ENCODE results near the gene TRAPPC12. TPM values are rescaled to one million over a fixed set of nuclear protein-coding genes. Genes with fewer than 3 reads are reported as not detected.
A peak's percentile ranks its signal among the peaks of the same experiment; 100 is the strongest.

Gene TRAPPC12
- total RNA-seq, 1 experiment from 2014 or later = 86.2 TPM

DNA sequence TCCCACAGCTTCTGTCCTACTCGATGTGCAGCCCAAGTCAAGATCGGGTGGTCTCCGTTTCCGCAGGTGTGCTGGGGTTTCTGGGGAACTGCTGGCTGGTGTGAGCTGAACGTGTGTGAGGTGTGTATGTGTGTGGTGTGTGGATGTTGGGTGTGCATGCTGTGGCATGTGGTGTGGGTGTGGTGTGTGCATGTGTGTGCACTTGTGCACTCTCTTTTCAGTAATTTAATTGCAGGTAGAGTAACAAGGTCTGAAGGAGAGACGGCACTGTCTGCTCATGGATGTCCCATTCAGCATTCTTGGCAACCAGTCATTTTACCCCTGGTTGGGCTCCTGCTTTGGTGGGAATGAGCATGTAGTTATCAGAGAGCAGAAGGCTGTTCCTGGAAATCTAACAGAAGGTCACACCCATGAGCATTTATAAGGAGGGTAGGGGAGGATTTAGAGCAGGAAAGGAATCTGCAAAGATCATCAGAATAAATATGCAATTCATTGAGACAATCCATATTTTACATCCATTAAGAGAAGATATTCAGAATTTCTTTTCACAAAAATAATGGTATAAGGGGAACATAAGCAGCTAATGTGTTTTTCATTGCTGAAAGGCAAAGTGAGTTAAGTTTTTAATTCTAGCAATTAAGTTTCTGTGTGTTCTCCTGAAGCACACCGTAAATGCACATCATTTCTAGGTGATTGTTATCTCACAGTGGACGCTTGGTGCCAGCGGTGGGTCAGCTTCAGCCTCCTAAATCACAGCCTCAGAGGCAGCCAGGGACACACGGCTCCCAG, 79.1 kb downstream of the TRAPPC12 start:
- Histone ChIP-seq H3K79me2 (ENCODE audit: low read length) (no peaks in the 10 kb centered on the region), H4K20me1 (ENCODE audit: low read length) (no peaks in the 10 kb centered on the region), H3F3A (ENCODE audit: low read length, unreplicated experiment) (no peaks in the 10 kb centered on the region), H3K27me3 (ENCODE audit: low read length) (no peaks in the 10 kb centered on the region), H3K9me3 (ENCODE audit: low read length) (no peaks in the 10 kb centered on the region), H3K36me3 (ENCODE audit: low read depth, low read length) (peaks cover 16% of the 10 kb centered on the region), H3K4me3 (ENCODE audit: low read length) (no peak overlapping the region), H3K9ac (ENCODE audit: low read length) (no peak overlapping the region), H2AFZ (ENCODE audit: low read length) (no peak overlapping the region), H3K9me2 (replicated peaks; ENCODE audit: low read length) (no peaks in the 10 kb centered on the region), H3K4me1 (ENCODE audit: insufficient read depth, low read length) (no peaks in the 10 kb centered on the region), H3K27ac (ENCODE audit: low read length) (no peak overlapping the region), H3K4me2 (ENCODE audit: low read length) (no peak overlapping the region)
- no TSS peak for BruUV-seq (replicated peaks)
- CTCF ChIA-PET = no interaction called here
- intact Hi-C loops (cut with micrococcal nuclease) = no loop called here
- ATAC-seq (no peak), DNase-seq (no peak)
- POLR2A ChIA-PET (ENCODE audit: unreplicated experiment) = no interaction called here
- no peak for TF ChIP-seq EZH2 (IDR thresholded peaks at IDR 0.05; ENCODE audit: low read length, unreplicated experiment)
- no peak for TF ChIP-seq EZH2phosphoT487 (IDR thresholded peaks at IDR 0.05; ENCODE audit: borderline replicate concordance, low read length)
- TF ChIP-seq, protein P1, sequence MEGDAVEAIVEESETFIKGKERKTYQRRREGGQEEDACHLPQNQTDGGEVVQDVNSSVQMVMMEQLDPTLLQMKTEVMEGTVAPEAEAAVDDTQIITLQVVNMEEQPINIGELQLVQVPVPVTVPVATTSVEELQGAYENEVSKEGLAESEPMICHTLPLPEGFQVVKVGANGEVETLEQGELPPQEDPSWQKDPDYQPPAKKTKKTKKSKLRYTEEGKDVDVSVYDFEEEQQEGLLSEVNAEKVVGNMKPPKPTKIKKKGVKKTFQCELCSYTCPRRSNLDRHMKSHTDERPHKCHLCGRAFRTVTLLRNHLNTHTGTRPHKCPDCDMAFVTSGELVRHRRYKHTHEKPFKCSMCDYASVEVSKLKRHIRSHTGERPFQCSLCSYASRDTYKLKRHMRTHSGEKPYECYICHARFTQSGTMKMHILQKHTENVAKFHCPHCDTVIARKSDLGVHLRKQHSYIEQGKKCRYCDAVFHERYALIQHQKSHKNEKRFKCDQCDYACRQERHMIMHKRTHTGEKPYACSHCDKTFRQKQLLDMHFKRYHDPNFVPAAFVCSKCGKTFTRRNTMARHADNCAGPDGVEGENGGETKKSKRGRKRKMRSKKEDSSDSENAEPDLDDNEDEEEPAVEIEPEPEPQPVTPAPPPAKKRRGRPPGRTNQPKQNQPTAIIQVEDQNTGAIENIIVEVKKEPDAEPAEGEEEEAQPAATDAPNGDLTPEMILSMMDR (conservative IDR thresholded peaks at IDR 0.05; ENCODE audit: low read depth, low read length) = no peak

DNA sequence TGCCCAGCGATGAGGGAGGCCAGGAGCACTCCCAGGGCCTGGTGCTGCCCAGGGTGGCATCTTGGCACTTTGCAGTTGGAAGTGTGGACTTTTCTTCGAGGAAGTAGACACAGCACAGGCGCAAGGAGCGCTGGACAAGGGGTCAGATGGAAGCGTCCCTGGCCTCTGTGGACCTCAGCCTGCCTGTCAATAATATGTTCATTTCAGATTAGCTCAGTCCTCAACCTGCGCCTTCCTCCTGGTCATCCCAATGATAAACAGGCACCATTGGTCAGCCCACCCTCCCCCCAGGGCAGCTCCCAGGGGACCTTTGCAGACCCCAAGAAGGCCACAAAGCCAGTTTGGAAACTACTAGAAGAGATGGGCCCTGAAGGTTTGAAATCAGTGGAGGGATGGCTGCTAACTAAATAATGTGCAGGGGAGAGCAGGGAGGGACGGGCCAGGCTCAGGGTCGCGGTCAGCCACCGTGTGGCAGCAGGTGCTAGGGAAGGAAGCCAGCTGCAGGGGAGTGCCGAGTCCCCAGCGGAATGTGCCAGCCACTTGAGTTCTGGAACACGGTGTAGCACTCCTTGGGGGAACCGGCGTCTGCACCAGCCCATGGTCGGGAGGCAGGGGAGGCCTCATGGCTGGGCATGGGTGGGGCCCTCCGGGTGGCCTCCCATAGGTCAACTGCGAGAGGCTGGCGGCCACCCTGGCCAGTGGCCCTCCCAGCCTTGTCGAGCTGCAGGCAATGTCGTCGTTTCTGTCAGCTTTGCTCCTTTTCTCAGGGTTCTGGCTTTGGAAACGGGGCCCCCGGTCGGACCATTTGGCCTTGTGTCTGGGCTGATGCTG, 79.9 kb downstream of the TRAPPC12 start:
- H3K4me1 ChIP-seq (ENCODE audit: insufficient read depth, low read length) = no peaks in the 10 kb centered on the region
- TF ChIP-seq EZH2 (IDR thresholded peaks at IDR 0.05; ENCODE audit: low read length, unreplicated experiment) (no peak), EZH2phosphoT487 (IDR thresholded peaks at IDR 0.05; ENCODE audit: borderline replicate concordance, low read length) (no peak)
- TF ChIP-seq, protein P1 (conservative IDR thresholded peaks at IDR 0.05; ENCODE audit: low read depth, low read length) = no peak
- no TSS peak for BruUV-seq (replicated peaks)
- no peak overlapping the region for H3K4me2 ChIP-seq (ENCODE audit: low read length)
- no peaks in the 10 kb centered on the region for H3K79me2 ChIP-seq (ENCODE audit: low read length)
- H3K27me3 ChIP-seq (ENCODE audit: low read length) = no peaks in the 10 kb centered on the region
- H3K36me3 ChIP-seq (ENCODE audit: low read depth, low read length) = peaks cover 16% of the 10 kb centered on the region
- ATAC-seq = 0 out of 2 replicates have a peak, but pooled peaks have one; percentile 14
- no peaks in the 10 kb centered on the region for H3K9me2 ChIP-seq (replicated peaks; ENCODE audit: low read length)
- no peak overlapping the region for H3K4me3 ChIP-seq (ENCODE audit: low read length)
- no peaks in the 10 kb centered on the region for H4K20me1 ChIP-seq (ENCODE audit: low read length)
- no peak overlapping the region for H2AFZ ChIP-seq (ENCODE audit: low read length)
- no peaks in the 10 kb centered on the region for H3F3A ChIP-seq (ENCODE audit: low read length, unreplicated experiment)
- H3K9me3 ChIP-seq (ENCODE audit: low read length) = no peaks in the 10 kb centered on the region
- no peak for DNase-seq
- intact Hi-C loops (cut with micrococcal nuclease) = no loop called here
- ChIA-PET CTCF (interaction anchor here (0.6 kb wide), 1 partner anchor 394 kb away, joined by 4 read pairs; no protein-coding TSS in a partner anchor), POLR2A (ENCODE audit: unreplicated experiment) (no interaction called here)
- no peak overlapping the region for H3K9ac ChIP-seq (ENCODE audit: low read length)
- H3K27ac ChIP-seq (ENCODE audit: low read length) = no peak overlapping the region

All from PC-3 (cell line).